ENCODE measurements around the gene MRPL4.

Gene MRPL4

GRCh38 chr19:10251792-10252694 lies at the start of gene MRPL4:
TSS of gene MRPL4 (plus strand) at chr19:10252214. CDS start at chr19:10252254, 40 bp downstream.
- peak; percentile 99 for DNase-seq (ENCODE audit: low read depth)

GRCh38 chr19:10203686-10204085 lies 48.3 kb upstream of the MRPL4 start:
- no peak for DNase-seq (ENCODE audit: low read depth)

GRCh38 chr19:10205636-10206035 lies 46.4 kb upstream of the MRPL4 start:
- DNase-seq (ENCODE audit: low read depth) = no peak

GRCh38 chr19:10206226-10206885 lies 45.7 kb upstream of the MRPL4 start:
- no peak for DNase-seq (ENCODE audit: low read depth)

- DNase-seq (ENCODE audit: low read depth) = no peak
Measured at GRCh38 chr19:10207026-10207425, 45.0 kb upstream of the MRPL4 start.

- no peak for DNase-seq (ENCODE audit: low read depth)
Measured at GRCh38 chr19:10209315-10209714, 42.7 kb upstream of the MRPL4 start.

GRCh38 chr19:10211061-10211460 lies 41.0 kb upstream of the MRPL4 start:
- no peak for DNase-seq (ENCODE audit: low read depth)

GRCh38 chr19:10211691-10212090 lies 40.3 kb upstream of the MRPL4 start:
- no peak for DNase-seq (ENCODE audit: low read depth)

GRCh38 chr19:10214784-10215183 lies 37.2 kb upstream of the MRPL4 start:
- no peak for DNase-seq (ENCODE audit: low read depth)

- no peak for DNase-seq (ENCODE audit: low read depth)
Measured at GRCh38 chr19:10217085-10217484, 34.9 kb upstream of the MRPL4 start.

GRCh38 chr19:10219678-10220077 lies 32.3 kb upstream of the MRPL4 start:
- DNase-seq (ENCODE audit: low read depth) = no peak

GRCh38 chr19:10220695-10221094 lies 31.3 kb upstream of the MRPL4 start:
- DNase-seq (ENCODE audit: low read depth) = no peak

GRCh38 chr19:10222201-10222890 lies 29.7 kb upstream of the MRPL4 start:
- no peak for DNase-seq (ENCODE audit: low read depth)

GRCh38 chr19:10223488-10224213 lies 28.4 kb upstream of the MRPL4 start:
- no peak for DNase-seq (ENCODE audit: low read depth)

GRCh38 chr19:10224337-10224736 lies 27.7 kb upstream of the MRPL4 start:
- DNase-seq (ENCODE audit: low read depth) = no peak

GRCh38 chr19:10226021-10226375 lies 26.0 kb upstream of the MRPL4 start:
- no peak for DNase-seq (ENCODE audit: low read depth)

- peak; percentile 56 for DNase-seq (ENCODE audit: low read depth)
Measured at GRCh38 chr19:10226376-10227025, 25.5 kb upstream of the MRPL4 start.

GRCh38 chr19:10227026-10227971 lies 24.7 kb upstream of the MRPL4 start:
- DNase-seq (ENCODE audit: low read depth) = no peak

GRCh38 chr19:10228393-10228792 lies 23.6 kb upstream of the MRPL4 start:
- DNase-seq (ENCODE audit: low read depth) = no peak

- DNase-seq (ENCODE audit: low read depth) = no peak
Measured at GRCh38 chr19:10228920-10229319, 23.1 kb upstream of the MRPL4 start.

All from stromal cell of bone marrow (primary cell).